Activated CD8-positive, alpha-beta T cell treated with anti-CD3 and anti-CD28 coated beads for 36 hours (primary cell): Measurements from ENCODE around the gene RNF133. TPM values are rescaled to one million over a fixed set of nuclear protein-coding genes. Genes with fewer than 3 reads are reported as not detected.

Experiments
- ATAC-seq: fragments of 200-7000 bp; cut with Tn5 transposase; one replicate; pipeline ENCODE4 v1.10.0; 2021; ENCODE audit warnings: mild to moderate bottlenecking, moderate library complexity
- CTCF ChIA-PET: fragments of 350-600 bp; sonication (Branson Sonifier 250); formaldehyde crosslinking; loops from one replicate; lab custom pipeline; 2021; ENCODE audit warnings: antibody characterized with exemption; lab: Charles Lee
- POLR2A ChIA-PET: fragments of 350-600 bp; sonication (Branson Sonifier 250); formaldehyde crosslinking; loops from one replicate; lab custom pipeline; 2021; ENCODE audit warnings: antibody characterized with exemption; lab: Charles Lee
- DNase-seq: peaks from one replicate; pipeline ENCODE4 v3.0.0-alpha.2; 2020
- H3K27ac Mint-ChIP-seq: one replicate; pipeline ENCODE4 v1.8.0; 2021; ENCODE audit warnings: mild to moderate bottlenecking, mixed read lengths
- H3K27me3 Mint-ChIP-seq: one replicate; pipeline ENCODE4 v1.8.0; 2021; ENCODE audit warnings: mixed read lengths
- H3K36me3 Mint-ChIP-seq: one replicate; pipeline ENCODE4 v1.8.0; 2021; ENCODE audit warnings: low read depth, mixed read lengths
- H3K4me1 Mint-ChIP-seq: one replicate; pipeline ENCODE4 v1.8.0; 2021; ENCODE audit warnings: low read depth, mixed read lengths
- H3K4me3 Mint-ChIP-seq: one replicate; pipeline ENCODE4 v1.8.0; 2021; ENCODE audit warnings: mild to moderate bottlenecking, moderate library complexity, mixed read lengths
- H3K9me3 Mint-ChIP-seq: one replicate; pipeline ENCODE4 v1.8.0; 2021; ENCODE audit warnings: mixed read lengths
- CTCF ChIP-seq: fragments of 200-600 bp; IDR thresholded peaks from one replicate; pipeline ENCODE4 v1.8.0; 2022; ENCODE audit warnings: antibody characterized with exemption, mild to moderate bottlenecking
- intact Hi-C: fragments of 100-400 bp; cut with micrococcal nuclease; formaldehyde crosslinking; loops from one replicate; pipeline ENCODE4 v1.10.0; 2022
- total RNA-seq, 2 experiments: library from RNA; stranded (reverse); gene quantifications; one replicate each; pipeline ENCODE4 v1.2.3, GENCODE V29; 2021

The RNF133 gene
- total RNA-seq: not detected

- Mint-ChIP-seq H3K9me3 (peaks cover 5% of the 10 kb centered on the region), H3K36me3 (no peaks in the 10 kb centered on the region), H3K4me3 (no peak within 1 kb of the TSS), H3K27me3 (no peaks in the 10 kb centered on the region), H3K4me1 (no peaks in the 10 kb centered on the region), H3K27ac (no peak within 1 kb of the TSS)
- DNase-seq (no peak), ATAC-seq (no peak)
- CTCF ChIA-PET: interaction anchor here (1.2 kb wide), 1 partner anchor 9 kb away, joined by 5 read pairs; no protein-coding TSS in a partner anchor
- intact Hi-C loops: no loop called here
- TF ChIP-seq CTCF: no peak
- POLR2A ChIA-PET: no interaction called here
Observed at GRCh38 chr7:122699017-122699416, at the start of gene RNF133. RNF133 (minus strand) TSS chr7:122699117; CDS start chr7:122698918, 199 bp downstream.

- Mint-ChIP-seq H3K9me3 (peaks cover 7% of the 10 kb centered on the region), H3K4me1 (no peaks in the 10 kb centered on the region), H3K27ac (no peak overlapping the region), H3K4me3 (no peak overlapping the region), H3K36me3 (no peaks in the 10 kb centered on the region), H3K27me3 (no peaks in the 10 kb centered on the region)
- ChIA-PET CTCF (interaction anchor here (0.7 to 1.3 kb wide), 2 partner anchors 11 to 12 kb away, joined by 3 read pairs; no protein-coding TSS in a partner anchor), POLR2A (no interaction called here)
- DNase-seq (no peak), ATAC-seq (no peak)
- intact Hi-C loops: no loop called here
- no peak for TF ChIP-seq CTCF
Observed at GRCh38 chr7:122748195-122748594, 49.3 kb upstream of the RNF133 start.

- no peak for ATAC-seq
- Mint-ChIP-seq H3K27me3 (no peaks in the 10 kb centered on the region), H3K36me3 (no peaks in the 10 kb centered on the region), H3K27ac (no peak overlapping the region), H3K9me3 (peaks cover 7% of the 10 kb centered on the region), H3K4me1 (no peaks in the 10 kb centered on the region), H3K4me3 (no peak overlapping the region)
- intact Hi-C loops: no loop called here
- POLR2A ChIA-PET: no interaction called here
- no peak for TF ChIP-seq CTCF
- no peak for DNase-seq
- CTCF ChIA-PET: interaction anchor here (1.3 kb wide), 1 partner anchor 11 kb away, joined by 3 read pairs; no protein-coding TSS in a partner anchor
Observed at GRCh38 chr7:122746948-122747347, 48.0 kb upstream of the RNF133 start.

GRCh38 chr7:122743211-122743610, 44.3 kb upstream of the RNF133 start:
- CTCF ChIA-PET: no interaction called here
- TF ChIP-seq CTCF: no peak
- no peak overlapping the region for H3K27ac Mint-ChIP-seq
- H3K9me3 Mint-ChIP-seq: peaks cover 3% of the 10 kb centered on the region
- intact Hi-C loops: no loop called here
- no peaks in the 10 kb centered on the region for H3K27me3 Mint-ChIP-seq
- DNase-seq (no peak), ATAC-seq (no peak)
- POLR2A ChIA-PET: no interaction called here
- no peaks in the 10 kb centered on the region for H3K4me1 Mint-ChIP-seq
- H3K4me3 Mint-ChIP-seq: no peak overlapping the region
- no peaks in the 10 kb centered on the region for H3K36me3 Mint-ChIP-seq

- DNase-seq: no peak
- Mint-ChIP-seq H3K9me3 (no peaks in the 10 kb centered on the region), H3K27ac (no peak overlapping the region), H3K36me3 (no peaks in the 10 kb centered on the region), H3K4me3 (no peak overlapping the region), H3K27me3 (no peaks in the 10 kb centered on the region), H3K4me1 (no peaks in the 10 kb centered on the region)
- POLR2A ChIA-PET: no interaction called here
- intact Hi-C loops: no loop called here
- ATAC-seq: no peak
- TF ChIP-seq CTCF: no peak
- CTCF ChIA-PET: no interaction called here
Observed at GRCh38 chr7:122738947-122739346, 40.0 kb upstream of the RNF133 start.
